Motor neuron (in vitro differentiated cells): Measurements from ENCODE around the gene ADAM8. TPM values are rescaled to one million over a fixed set of nuclear protein-coding genes. Genes with fewer than 3 reads are reported as not detected.
A peak's percentile ranks its signal among the peaks of the same experiment; 100 is the strongest.

Experiments used
- ATAC-seq, 8 experiments: fragments of 200-7000 bp; cut with Tn5 transposase; replicated peaks in 6 of 8; 2 replicates each; pipeline ENCODE4 v1.8.0; 2021; ENCODE audit warnings: mild to moderate bottlenecking in 8 of 8, moderate library complexity in 8 of 8
- H3K27ac ChIP-seq, 2 donors: fragments of 250-450 bp; sonication (Bioruptor Pico); 2 replicates each; pipeline ENCODE4 v1.9.0; 2021; ENCODE audit warnings: antibody characterized with exemption in 2 of 2, mild to moderate bottlenecking in 2 of 2, moderate library complexity in 1 of 2
- H3K4me1 ChIP-seq, 2 donors: fragments of 250-450 bp; sonication (Bioruptor Pico); replicated peaks in 1 of 2; 2 replicates each; pipeline ENCODE4 v1.6.1; 2021; ENCODE audit warnings: antibody characterized with exemption in 2 of 2, mild to moderate bottlenecking in 2 of 2, moderate library complexity in 1 of 2
- H3K4me3 ChIP-seq, 5 donors: fragments of 250-450 bp; sonication (Bioruptor Pico); 2 replicates each; pipeline ENCODE4 v1.9.0; 2021; ENCODE audit warnings: antibody characterized with exemption in 5 of 5, mild to moderate bottlenecking in 5 of 5, moderate library complexity in 4 of 5
- WGBS, 10 experiments: fragments of 450-650 bp; shearing (Covaris generic); methylation state at CpG; one replicate each; pipeline ENCODE4 v1.0.0; 2022; 5-methylcytosine and 5-hydroxymethylcytosine counted together
- in situ Hi-C, 9 experiments: fragments of 400-800 bp; cut with MboI; loops; one replicate each; pipeline ENCODE4 v1.15.0; 2021; ENCODE audit warnings: low sequenced_read_pairs in 9 of 9, low pct_unique_long_range_greater_than_20kb in 2 of 9; ENCODE audit not compliant: unreplicated experiment in 9 of 9
- total RNA-seq, 8 experiments: library from RNA; unstranded; fragments of 300-600 nt; gene quantifications; 2 replicates each; pipeline versions ENCODE4 v1.2.3 to v1.2.4, GENCODE V29; 2022

Gene ADAM8
- total RNA-seq, 8 experiments from 2014 or later, result 0.66 to 2.2 (median 1.2) TPM

- no peak overlapping the region for H3K27ac ChIP-seq
- peaks cover 9 to 24% of the 10 kb centered on the region in 2 donors for H3K4me1 ChIP-seq
- 69 to 80% (median 76%) methylated on average over 2 to 11 of the region's 36 CpGs; no CpG with 5 or more reads in 7 of the 10 experiments for WGBS, 10 experiments
- H3K4me3 ChIP-seq, result no peak overlapping the region
- no peak for ATAC-seq
- in situ Hi-C loops, result no loop called here
These were observed 28.9 kb downstream of the ADAM8 start for GRCh38 chr10:133247681-133248333.

DNA sequence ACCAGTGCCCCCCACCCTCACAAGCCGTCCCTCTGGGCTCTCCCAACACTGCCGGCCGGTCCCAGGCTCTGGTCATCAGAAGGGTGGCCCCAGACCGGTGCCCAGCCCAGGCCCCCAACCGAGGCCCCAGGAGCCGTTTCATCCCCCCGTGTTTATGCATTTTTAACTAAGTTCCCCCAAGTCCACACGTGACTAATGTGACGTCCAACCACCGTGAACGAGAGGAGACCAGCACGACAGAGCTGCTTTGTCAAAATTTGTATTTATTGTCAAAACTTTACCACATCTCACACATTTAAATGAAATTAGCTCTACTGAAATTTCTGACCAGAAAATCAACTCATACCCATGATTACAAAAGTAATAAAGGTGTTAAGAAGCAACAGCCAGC is 30.4 kb downstream of the ADAM8 start:
- peak in 2 of 8 experiments; percentile 3 to 4 for ATAC-seq
- Histone ChIP-seq H3K4me3 (no peak overlapping the region), H3K4me1 (peaks cover 9 to 24% of the 10 kb centered on the region in 2 donors), H3K27ac (no peak overlapping the region)
- in situ Hi-C loops, result no loop called here
- 80% methylated on average over 6 of the region's 12 CpGs; no CpG with 5 or more reads in 9 of the 10 experiments for WGBS, 10 experiments

DNA sequence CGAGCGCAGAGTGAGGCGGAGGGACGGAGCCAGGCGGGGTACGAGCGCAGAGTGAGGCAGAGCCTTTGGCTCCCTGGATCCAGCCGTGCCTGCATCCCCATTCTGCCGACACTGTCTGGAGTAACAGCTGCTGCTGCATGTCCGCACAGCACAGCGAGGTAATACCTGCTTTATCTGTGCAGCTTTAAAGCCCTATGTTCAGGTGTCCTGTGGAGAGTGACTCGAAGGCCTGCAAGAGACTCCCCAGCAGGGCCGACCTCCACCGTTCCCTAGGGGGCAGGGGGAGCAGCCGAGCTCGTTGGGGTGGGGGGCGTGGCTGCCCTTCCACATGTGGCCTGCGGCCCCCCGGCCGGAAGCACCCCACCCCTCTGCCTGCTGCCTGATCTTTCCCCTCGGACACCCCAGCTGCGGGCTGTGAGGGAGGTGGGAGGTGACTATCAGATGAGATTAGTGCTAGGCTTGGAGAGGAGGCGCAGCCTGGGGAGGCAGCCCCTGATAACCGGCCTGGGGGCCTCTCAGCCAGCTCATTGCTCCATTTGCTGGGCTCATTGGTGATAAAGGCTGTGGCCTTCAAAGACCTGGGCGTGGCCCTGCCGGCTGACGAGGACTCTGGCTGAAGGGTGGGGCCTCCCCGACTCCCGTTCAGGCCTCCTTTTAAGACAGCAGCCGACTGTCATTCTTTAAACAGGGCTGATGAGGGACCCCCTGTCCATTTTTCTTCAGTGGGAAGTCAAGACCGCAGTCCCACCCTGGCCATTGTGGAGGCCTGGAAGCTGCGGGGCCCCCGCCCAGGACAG is 31.0 kb downstream of the ADAM8 start:
- Histone ChIP-seq H3K4me1 (peaks cover 9 to 24% of the 10 kb centered on the region in 2 donors), H3K4me3 (no peak overlapping the region), H3K27ac (no peak overlapping the region)
- in situ Hi-C loops, result no loop called here
- 20 to 90% (median 51%) methylated on average over 2 to 5 of the region's 33 CpGs; no CpG with 5 or more reads in 6 of the 10 experiments for WGBS, 10 experiments
- ATAC-seq, result peak; percentile 17 to 79 (median 46)

DNA sequence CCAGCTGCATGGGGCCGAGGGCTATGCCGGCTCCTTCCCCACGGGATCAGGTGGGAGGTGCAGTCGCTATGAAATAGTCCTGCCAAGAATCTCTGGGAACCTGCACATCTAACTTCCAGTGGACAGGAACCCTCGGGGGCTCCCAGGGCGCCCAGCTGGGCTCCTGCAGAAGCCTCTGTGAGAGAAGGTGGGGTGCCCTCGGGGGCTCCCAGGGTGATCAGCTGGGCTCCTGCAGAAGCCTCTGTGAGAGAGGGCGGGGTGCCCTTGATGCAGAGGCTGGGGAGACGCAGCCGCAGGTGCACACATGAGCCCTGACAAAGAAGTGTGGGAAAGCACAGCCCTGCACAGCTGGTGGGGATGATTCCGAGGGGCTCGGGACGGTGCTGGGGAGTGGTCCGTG is 33.1 kb downstream of the ADAM8 start:
- no peak overlapping the region for H3K27ac ChIP-seq
- in situ Hi-C loops, result no loop called here
- H3K4me3 ChIP-seq, result no peak overlapping the region
- no peak for ATAC-seq
- 40 to 73% (median 65%) methylated on average over 2 to 4 of the region's 14 CpGs; no CpG with 5 or more reads in 6 of the 10 experiments for WGBS, 10 experiments
- H3K4me1 ChIP-seq, result peaks cover 0 to 8% of the 10 kb centered on the region in 2 donors

- H3K27ac ChIP-seq, result no peak overlapping the region
- no peak overlapping the region for H3K4me3 ChIP-seq
- peak in 2 of 8 experiments; percentile 22 to 38 for ATAC-seq
- in situ Hi-C loops, result no loop called here
- peaks cover 0 to 15% of the 10 kb centered on the region in 2 donors for H3K4me1 ChIP-seq
- 40 to 100% (median 100%) methylated on average over 1 to 5 of the region's 27 CpGs; no CpG with 5 or more reads in 3 of the 10 experiments for WGBS, 10 experiments
These were observed 33.9 kb downstream of the ADAM8 start for GRCh38 chr10:133242611-133243356.

DNA sequence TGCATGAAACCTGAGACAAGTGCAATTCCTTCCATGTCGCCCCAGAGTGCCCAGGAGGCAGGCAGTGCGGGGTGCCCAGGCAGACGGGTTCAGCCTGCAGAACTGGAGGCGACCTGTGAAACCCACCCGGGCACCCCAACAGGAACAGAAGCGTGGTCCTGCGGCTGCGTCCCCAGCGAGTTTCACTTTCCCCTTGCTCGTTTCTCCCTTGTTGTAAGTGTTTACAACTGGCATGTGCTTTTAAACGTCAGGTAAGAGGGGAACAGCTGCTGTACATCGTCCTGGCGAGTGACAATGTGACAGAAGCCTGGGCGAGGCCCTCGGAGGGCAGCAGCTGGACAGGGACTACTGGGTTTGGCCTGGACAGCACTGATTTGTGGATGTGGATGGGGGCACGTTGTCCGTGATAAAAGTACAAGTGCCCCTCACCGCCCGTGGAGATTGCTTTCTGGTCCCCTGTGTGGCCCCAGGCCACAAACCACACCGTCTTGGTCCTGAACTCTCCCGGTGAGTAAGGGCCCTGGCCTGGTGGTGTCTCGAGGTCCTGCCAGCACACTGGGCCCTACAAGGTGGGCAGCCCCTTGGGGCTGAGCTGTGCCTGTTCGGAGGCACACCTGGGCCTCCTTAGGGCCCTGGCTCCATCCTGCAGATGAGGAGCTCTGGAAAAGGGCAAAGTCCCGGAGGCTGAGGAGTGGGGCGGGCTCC is 35.0 kb downstream of the ADAM8 start:
- H3K27ac ChIP-seq, result no peak overlapping the region
- WGBS, 10 experiments, result 17 to 96% (median 70%) methylated on average over 1 to 14 of the region's 25 CpGs; no CpG with 5 or more reads in 4 of the 10 experiments
- in situ Hi-C loops, result no loop called here
- H3K4me3 ChIP-seq, result no peak overlapping the region
- no peak for ATAC-seq
- H3K4me1 ChIP-seq, result peaks cover 0 to 26% of the 10 kb centered on the region in 2 donors

GRCh38 chr10:133239990-133240389 is 36.7 kb downstream of the ADAM8 start:
- ATAC-seq, result no peak
- WGBS, 10 experiments, result no CpG with 5 or more reads among the region's 15 CpGs
- H3K4me3 ChIP-seq, result no peak overlapping the region
- no peak overlapping the region for H3K27ac ChIP-seq
- peaks cover 0 to 31% of the 10 kb centered on the region in 2 donors for H3K4me1 ChIP-seq
- in situ Hi-C loops, result no loop called here

- H3K4me1 ChIP-seq, result peaks cover 0 to 31% of the 10 kb centered on the region in 2 donors
- in situ Hi-C loops, result no loop called here
- H3K27ac ChIP-seq, result no peak overlapping the region
- no peak for ATAC-seq
- 0 to 29% methylated on average over 3 to 4 of the region's 15 CpGs; no CpG with 5 or more reads in 8 of the 10 experiments for WGBS, 10 experiments
- H3K4me3 ChIP-seq, result no peak overlapping the region
These were observed 38.2 kb downstream of the ADAM8 start for GRCh38 chr10:133238466-133238804.

GRCh38 chr10:133237588-133238465 is 38.8 kb downstream of the ADAM8 start, which contains the start of gene VENTX:
Gene VENTX, plus strand, starts transcription at chr10:133237855. Its CDS starts 60 bp downstream, at chr10:133237915.
- Histone ChIP-seq H3K27ac (no peak within 1 kb of the TSS), H3K4me3 (no peak within 1 kb of the TSS), H3K4me1 (peaks cover 0 to 31% of the 10 kb centered on the region in 2 donors)
- in situ Hi-C loops, result no loop called here
- ATAC-seq, result peak in 7 of 8 experiments; percentile 18 to 72 (median 61)
- WGBS, 10 experiments, result 5% methylated on average over 4 of the region's 60 CpGs; no CpG with 5 or more reads in 9 of the 10 experiments

- peak in 7 of 8 experiments; percentile 10 to 43 (median 19) for ATAC-seq
- in situ Hi-C loops, result no loop called here
- H3K4me3 ChIP-seq, result no peak overlapping the region
These were observed 39.5 kb downstream of the ADAM8 start for GRCh38 chr10:133237241-133237587.

DNA sequence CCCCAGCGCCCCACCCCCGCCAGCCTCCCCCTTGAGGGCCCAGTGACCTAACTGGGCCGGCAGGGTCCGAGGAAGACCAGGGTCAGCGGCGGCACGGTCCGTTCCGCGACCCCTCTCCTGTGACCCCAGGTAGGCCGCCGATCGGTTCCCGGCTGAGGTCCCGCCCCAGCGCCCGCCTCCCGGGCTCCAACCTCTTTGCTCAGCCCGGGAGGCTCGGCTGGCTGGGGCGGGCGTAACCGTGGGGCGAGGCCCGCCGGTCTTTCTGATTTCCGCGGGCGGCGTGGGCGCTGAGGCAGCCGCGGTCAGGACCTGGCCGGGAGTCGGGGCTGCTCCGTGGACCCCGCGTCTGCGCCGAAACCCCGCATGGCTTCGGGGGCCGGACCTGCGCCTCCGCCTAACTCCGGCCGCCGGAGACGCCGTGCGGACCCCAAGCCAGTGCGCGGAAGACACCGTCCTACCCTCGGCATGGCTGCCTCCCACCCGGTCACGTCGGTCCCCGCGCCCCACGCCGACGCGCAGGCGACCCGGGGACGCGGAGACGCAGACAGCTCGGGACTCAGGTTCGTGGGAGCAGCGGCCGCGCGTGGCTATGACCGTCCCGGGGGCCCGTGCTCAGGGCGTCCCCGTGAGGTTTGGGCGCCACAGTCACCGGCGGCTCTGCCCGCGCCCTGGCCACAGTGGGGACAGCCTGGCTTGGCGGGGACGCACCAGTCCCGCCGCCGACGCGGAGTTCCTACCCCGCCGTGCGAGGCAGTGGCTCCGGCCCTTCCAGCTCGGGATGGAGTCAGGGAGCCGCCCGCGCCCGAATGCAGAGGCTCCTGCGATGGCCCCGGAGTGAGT is 40.0 kb downstream of the ADAM8 start:
- ATAC-seq, result peak in 7 of 8 experiments; percentile 3 to 40 (median 15)
- H3K4me3 ChIP-seq, result no peak overlapping the region
- 0 to 13% (median 6%) methylated on average over 2 to 15 of the region's 103 CpGs; no CpG with 5 or more reads in 6 of the 10 experiments for WGBS, 10 experiments
- peaks cover 0 to 39% of the 10 kb centered on the region in 2 donors for H3K4me1 ChIP-seq
- in situ Hi-C loops, result no loop called here
- no peak overlapping the region for H3K27ac ChIP-seq

More at GRCh38 chr10:133237241-133237587, 39.5 kb downstream of the ADAM8 start:
- 0% methylated on average over 1 of the region's 32 CpGs; no CpG with 5 or more reads in 9 of the 10 experiments for WGBS, 10 experiments
- Histone ChIP-seq H3K4me1 (peaks cover 0 to 33% of the 10 kb centered on the region in 2 donors), H3K27ac (no peak overlapping the region)
